HepG2 (cell line): ENCODE results near the gene SLC51B.

Experiments
- HDAC1 ChIP-seq: sonication (generic); formaldehyde crosslinking; IDR thresholded peaks from 2 replicates; pipeline ENCODE4 v1.5.1; 2020; ENCODE audit warnings: mild to moderate bottlenecking, missing genetic modification reagents
- PAWR ChIP-seq: sonication (generic); formaldehyde crosslinking; IDR thresholded peaks from 2 replicates; pipeline ENCODE4 v1.4.0; 2020; ENCODE audit warnings: missing genetic modification reagents, mild to moderate bottlenecking, borderline replicate concordance
- ZNF232 ChIP-seq: sonication (generic); formaldehyde crosslinking; IDR thresholded peaks from 2 replicates; pipeline ENCODE4 v1.4.0; 2020; ENCODE audit warnings: missing genetic modification reagents, borderline replicate concordance
- ZNF512 ChIP-seq: sonication (generic); formaldehyde crosslinking; IDR thresholded peaks from 2 replicates; pipeline ENCODE4 v1.4.0; 2020; ENCODE audit warnings: mild to moderate bottlenecking, missing genetic modification reagents
- ZNF530 ChIP-seq: sonication (generic); formaldehyde crosslinking; IDR thresholded peaks from 2 replicates; pipeline ENCODE4 v1.5.0; 2020; ENCODE audit warnings: low read depth, mild to moderate bottlenecking, missing genetic modification reagents

- TF ChIP-seq PAWR (CRISPR knock-in tag) (no peak), HDAC1 (CRISPR knock-in tag) (no peak), ZNF512 (CRISPR knock-in tag) (no peak), ZNF530 (CRISPR knock-in tag) (no peak), ZNF232 (CRISPR knock-in tag) (no peak)
Observed at GRCh38 chr15:65101411-65101890, 56.3 kb downstream of the SLC51B start.
